Skeletal muscle tissue (tissue), 4 donors: Measurements from ENCODE around the gene P4HA3. TPM values are rescaled to one million over a fixed set of nuclear protein-coding genes. Genes with fewer than 3 reads are reported as not detected.

ENCODE experiments used
- H3K27ac ChIP-seq: one replicate; pipeline ENCODE4 v1.7.0; 2013; ENCODE audit warnings: mild to moderate bottlenecking, low read depth, low read length, inconsistent platforms
- H3K27me3 ChIP-seq, 3 donors: one replicate each; pipeline ENCODE4 v1.7.0; 2013; ENCODE audit warnings: low read length in 3 of 3; ENCODE audit not compliant: control insufficient read depth in 3 of 3, insufficient read depth in 3 of 3
- H3K36me3 ChIP-seq, 3 donors: one replicate each; pipeline ENCODE4 v1.7.0; 2013; ENCODE audit warnings: low read length in 3 of 3; ENCODE audit not compliant: control insufficient read depth in 3 of 3, insufficient read depth in 3 of 3
- H3K4me1 ChIP-seq, 3 donors: one replicate each; pipeline ENCODE4 v1.7.0; 2013; ENCODE audit warnings: low read length in 3 of 3, mild to moderate bottlenecking in 3 of 3; ENCODE audit not compliant: control insufficient read depth in 3 of 3, insufficient read depth in 3 of 3
- H3K4me3 ChIP-seq, 3 donors: one replicate each; pipeline ENCODE4 v1.7.0; 2013; ENCODE audit warnings: low read length in 3 of 3
- H3K9ac ChIP-seq, 3 donors: one replicate each; pipeline ENCODE4 v1.7.0; 2013; ENCODE audit warnings: low read length in 3 of 3, mild to moderate bottlenecking in 3 of 3, moderate library complexity in 2 of 3, low read depth in 1 of 3
- H3K9me3 ChIP-seq, 3 donors: one replicate each; pipeline ENCODE4 v1.7.0; 2013; ENCODE audit warnings: low read length in 3 of 3; ENCODE audit not compliant: control insufficient read depth in 3 of 3
- total RNA-seq: library from RNA; depleted of rRNA; stranded (reverse); fragments of >200 nt; gene quantifications from one replicate; pipeline ENCODE4 v1.2.3, GENCODE V29; 2014
- donor health status: Osteomylitis.

The P4HA3 gene
- total RNA-seq, 1 donor from 2014 or later = 0.52 TPM

DNA sequence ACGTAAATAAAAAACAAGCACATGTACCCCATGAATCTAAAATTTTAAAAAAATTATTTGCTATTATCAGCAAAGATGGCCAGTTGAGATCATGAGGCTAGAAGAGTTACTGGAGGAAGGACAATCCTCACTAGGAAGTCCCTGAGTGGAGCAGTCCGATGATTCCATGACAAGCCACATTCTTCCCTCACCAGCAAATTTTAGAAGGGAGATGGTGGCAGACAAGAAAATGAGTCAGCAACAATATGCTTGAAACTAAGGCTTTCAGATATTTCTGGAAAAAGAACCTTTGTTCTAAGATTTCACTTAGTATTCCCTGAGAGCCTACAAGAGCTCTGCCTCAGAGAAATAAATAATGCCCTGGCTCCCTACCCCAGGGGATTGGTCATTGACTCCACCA lies 34.9 kb downstream of the P4HA3 start:
- H3K27me3 ChIP-seq = no peaks in the 10 kb centered on the region
- no peak overlapping the region for H3K9ac ChIP-seq
- H3K4me1 ChIP-seq = no peaks in the 10 kb centered on the region
- H3K36me3 ChIP-seq = no peaks in the 10 kb centered on the region
- no peak overlapping the region for H3K27ac ChIP-seq
- H3K4me3 ChIP-seq = no peak overlapping the region
- H3K9me3 ChIP-seq = no peaks in the 10 kb centered on the region

DNA sequence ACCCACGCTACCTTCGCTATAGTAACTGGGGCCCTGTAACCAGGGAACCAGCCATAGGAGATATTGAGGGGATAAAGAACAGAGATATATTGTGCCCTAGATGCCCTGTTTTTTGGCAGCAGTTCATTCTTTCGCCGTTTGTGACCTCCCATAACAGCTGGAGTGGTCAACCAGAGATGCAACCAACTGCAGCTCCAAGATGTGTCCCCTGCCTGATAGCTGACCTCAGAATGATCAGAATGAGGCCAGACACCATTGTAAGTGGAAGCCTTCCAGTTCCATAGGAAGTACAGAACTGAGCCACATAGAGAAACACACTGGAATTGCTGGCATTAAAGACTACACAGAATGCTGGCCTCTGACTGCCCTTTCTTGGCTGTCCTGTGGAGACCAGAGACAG lies 39.2 kb downstream of the P4HA3 start:
- Histone ChIP-seq H3K27me3 (no peaks in the 10 kb centered on the region), H3K4me3 (no peak overlapping the region), H3K9ac (no peak overlapping the region), H3K36me3 (no peaks in the 10 kb centered on the region), H3K27ac (no peak overlapping the region), H3K9me3 (no peaks in the 10 kb centered on the region), H3K4me1 (no peaks in the 10 kb centered on the region)

DNA sequence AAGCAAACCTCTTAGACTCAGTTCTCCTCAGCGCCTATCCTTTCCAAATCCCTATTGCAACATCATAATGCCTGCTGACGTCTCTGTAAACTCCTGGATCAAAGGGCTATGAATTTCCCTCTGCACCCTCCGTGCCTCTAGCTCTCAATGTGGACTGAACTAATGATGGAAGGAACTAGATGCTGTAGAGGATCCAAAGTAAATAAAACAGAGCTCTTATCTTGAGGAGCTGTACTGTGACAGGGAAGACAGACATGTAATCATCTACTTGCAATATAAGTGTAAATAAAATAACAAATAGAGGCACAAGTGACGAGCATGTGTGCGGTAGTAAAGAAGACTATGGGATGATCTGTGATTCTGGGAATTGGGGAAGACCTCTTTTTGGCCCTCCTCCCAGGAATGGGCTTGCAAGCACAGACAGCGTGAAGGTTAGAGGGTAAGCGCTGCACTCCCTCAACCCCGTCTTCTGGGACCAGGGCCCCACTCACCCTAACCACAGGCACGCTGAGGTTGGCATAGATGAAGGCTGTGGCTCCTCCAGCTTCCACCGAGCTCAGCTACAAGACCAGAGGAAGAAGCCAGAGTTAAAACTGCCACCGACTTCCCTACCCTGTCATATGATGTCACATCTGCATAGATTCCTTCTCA lies 42.2 kb downstream of the P4HA3 start:
- H3K4me1 ChIP-seq = no peaks in the 10 kb centered on the region
- no peak overlapping the region for H3K9ac ChIP-seq
- H3K27ac ChIP-seq = no peak overlapping the region
- no peak overlapping the region for H3K4me3 ChIP-seq
- H3K9me3 ChIP-seq = no peaks in the 10 kb centered on the region
- no peaks in the 10 kb centered on the region for H3K27me3 ChIP-seq
- no peaks in the 10 kb centered on the region for H3K36me3 ChIP-seq

DNA sequence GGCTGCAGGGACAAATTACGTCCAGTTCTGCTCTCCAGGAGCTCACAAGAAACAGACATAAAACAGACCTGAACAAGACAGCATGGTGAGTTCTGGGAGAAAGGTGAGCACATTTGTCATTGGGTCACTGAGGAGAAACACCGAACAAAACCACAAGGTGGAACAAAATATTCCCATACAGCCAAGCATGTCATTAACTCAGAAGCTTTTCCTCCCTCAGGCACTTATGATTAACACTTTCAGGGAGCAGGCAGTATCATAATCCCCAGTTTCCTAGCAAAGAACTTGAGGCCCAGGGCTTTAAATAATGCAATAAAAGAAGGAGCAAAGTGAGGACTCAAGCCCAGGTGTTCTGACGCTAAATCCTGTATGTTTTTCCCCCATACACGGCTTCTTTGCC lies 43.0 kb downstream of the P4HA3 start:
- Histone ChIP-seq H3K27ac (no peak overlapping the region), H3K4me3 (no peak overlapping the region), H3K27me3 (no peaks in the 10 kb centered on the region), H3K9ac (no peak overlapping the region), H3K4me1 (no peaks in the 10 kb centered on the region), H3K36me3 (no peaks in the 10 kb centered on the region), H3K9me3 (no peaks in the 10 kb centered on the region)

DNA sequence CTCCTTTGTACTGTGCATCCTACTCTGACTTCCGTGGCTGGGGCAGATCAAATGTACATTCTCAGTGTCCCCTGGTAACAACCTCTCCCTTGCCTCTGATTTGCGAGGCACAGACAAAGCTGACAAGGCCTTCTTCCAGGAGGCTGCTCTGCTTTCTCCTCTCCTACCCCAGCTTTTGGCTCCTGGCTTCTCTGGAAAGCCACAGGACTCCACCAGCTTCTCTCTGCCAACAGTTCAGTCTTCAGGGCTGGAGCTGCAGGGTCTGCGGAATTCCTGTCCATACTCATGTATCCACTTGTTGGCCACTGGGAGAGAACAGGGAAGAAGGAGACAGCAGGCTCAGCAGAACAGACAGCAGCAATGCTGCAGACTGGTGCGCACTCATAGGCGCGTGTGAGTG lies 44.4 kb downstream of the P4HA3 start:
- Histone ChIP-seq H3K4me1 (no peaks in the 10 kb centered on the region), H3K27me3 (no peaks in the 10 kb centered on the region), H3K4me3 (no peak overlapping the region), H3K36me3 (no peaks in the 10 kb centered on the region), H3K27ac (no peak overlapping the region), H3K9me3 (no peaks in the 10 kb centered on the region), H3K9ac (no peak overlapping the region)

DNA sequence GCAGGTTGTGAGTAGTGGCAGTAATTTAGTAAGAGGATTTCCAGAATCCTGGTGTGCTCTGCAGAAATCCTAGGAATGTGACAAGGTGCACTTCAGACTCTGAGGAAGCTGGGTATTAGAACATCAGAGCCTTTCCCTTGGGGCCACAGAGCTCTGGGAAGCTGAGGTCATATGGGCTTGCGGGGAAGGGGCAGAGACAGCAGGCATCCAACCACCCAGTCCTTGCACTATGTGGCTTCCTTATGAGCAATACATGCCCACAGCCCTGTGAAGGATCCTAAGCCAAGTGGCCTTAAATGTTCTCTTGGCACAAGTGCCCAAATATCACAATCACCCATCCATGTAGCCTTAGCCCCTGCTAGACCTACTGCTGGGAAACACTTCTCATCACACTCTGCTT lies 46.2 kb downstream of the P4HA3 start:
- Histone ChIP-seq H3K27me3 (no peaks in the 10 kb centered on the region), H3K27ac (no peak overlapping the region), H3K9me3 (no peaks in the 10 kb centered on the region), H3K9ac (no peak overlapping the region), H3K4me3 (no peak overlapping the region), H3K4me1 (no peaks in the 10 kb centered on the region), H3K36me3 (no peaks in the 10 kb centered on the region)

DNA sequence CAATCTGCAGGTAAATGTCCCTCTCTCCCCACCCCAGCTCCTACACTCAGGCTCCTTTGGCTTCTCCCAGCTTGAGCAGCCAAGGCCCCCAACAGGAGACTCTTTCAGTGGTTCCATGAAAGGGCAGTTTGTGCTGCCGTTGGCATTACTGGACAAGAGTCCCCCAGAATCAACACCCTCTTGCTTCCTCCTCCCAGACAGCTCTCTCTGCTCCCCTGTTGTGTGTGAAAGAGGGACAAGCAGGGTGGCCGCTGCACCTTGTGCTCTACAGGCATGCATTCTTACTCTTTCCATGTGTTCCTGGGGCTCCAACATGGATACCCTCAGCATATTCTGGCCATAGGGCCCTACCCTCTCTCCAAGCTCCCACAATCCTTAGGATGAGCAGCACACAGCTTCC lies 48.7 kb downstream of the P4HA3 start:
- Histone ChIP-seq H3K27ac (no peak overlapping the region), H3K27me3 (no peaks in the 10 kb centered on the region), H3K9me3 (no peaks in the 10 kb centered on the region), H3K4me1 (peaks cover 7 to 21% (median 18%) of the 10 kb centered on the region in 3 donors), H3K4me3 (no peak overlapping the region), H3K36me3 (no peaks in the 10 kb centered on the region), H3K9ac (no peak overlapping the region)

DNA sequence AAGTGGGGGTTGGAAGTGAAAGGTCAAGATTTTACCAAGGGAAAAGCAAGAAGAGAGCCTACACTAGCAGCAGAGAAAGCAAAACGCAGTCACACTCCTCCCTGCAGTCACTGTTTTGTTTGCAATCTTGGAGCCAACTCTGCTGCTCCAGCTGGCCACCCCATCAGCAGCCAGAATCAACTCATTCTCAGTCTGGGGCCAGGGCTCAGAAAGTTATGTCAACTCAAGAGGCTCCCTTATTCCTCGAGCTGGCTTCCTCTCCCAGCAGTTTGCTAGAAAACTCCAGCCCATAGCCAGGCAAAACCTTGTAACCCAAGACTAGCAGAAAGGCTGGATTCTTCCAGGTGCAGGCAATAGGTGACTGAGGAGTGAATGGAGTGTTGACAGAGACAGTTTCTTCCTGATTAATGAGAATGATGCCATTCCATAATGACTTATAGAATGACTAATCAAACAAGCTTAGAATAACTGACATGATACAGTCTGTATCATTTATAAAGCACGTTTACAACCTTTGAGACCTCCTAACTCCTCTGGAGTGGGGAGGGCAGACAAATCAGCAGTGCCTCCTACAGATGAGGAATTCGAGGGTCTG lies 53.4 kb downstream of the P4HA3 start:
- Histone ChIP-seq H3K27ac (no peak overlapping the region), H3K36me3 (peaks cover 16 to 24% (median 22%) of the 10 kb centered on the region in 3 donors), H3K9ac (no peak overlapping the region), H3K4me3 (no peak overlapping the region), H3K27me3 (no peaks in the 10 kb centered on the region), H3K4me1 (peaks cover 10 to 27% (median 26%) of the 10 kb centered on the region in 3 donors), H3K9me3 (no peaks in the 10 kb centered on the region)

DNA sequence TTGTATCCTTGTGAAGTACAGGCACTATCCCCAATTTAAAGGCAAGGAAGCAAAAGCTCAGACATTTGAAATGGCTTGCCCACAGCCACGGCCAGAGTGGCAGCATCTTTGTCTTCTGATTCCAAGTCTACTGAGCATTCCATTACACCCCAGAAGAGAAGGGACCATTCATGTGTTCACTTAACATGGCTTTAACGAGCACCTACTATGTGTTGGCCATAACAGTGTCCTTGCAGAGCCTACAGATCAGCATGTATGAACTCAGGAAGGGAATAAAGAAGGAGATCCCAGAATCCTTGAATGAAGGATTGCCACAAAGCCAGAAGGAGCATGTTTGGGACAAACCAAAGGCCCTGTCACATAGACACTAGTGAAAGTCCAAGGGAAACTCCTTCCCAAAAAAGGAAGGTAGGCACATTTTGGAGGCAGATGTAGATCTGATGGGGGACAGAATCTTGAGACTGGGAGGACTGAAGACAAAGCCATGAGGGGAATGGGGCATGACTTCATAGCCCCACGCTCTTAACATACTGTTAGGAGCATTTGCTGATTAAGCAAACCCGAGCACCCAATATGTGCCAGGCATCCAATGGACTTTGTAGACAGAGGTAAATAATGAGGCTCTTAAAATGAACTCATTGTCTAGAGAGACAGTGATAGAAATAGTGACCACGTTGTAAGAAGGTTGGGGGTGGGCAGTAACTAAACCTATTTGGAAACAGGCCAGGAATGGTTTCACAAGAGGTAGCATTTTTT lies 54.9 kb downstream of the P4HA3 start:
- Histone ChIP-seq H3K9ac (no peak overlapping the region), H3K36me3 (peaks cover 24 to 33% (median 31%) of the 10 kb centered on the region in 3 donors), H3K27ac (no peak overlapping the region), H3K4me1 (peaks cover 10 to 27% (median 26%) of the 10 kb centered on the region in 3 donors), H3K27me3 (no peaks in the 10 kb centered on the region), H3K4me3 (no peak overlapping the region), H3K9me3 (no peaks in the 10 kb centered on the region)

DNA sequence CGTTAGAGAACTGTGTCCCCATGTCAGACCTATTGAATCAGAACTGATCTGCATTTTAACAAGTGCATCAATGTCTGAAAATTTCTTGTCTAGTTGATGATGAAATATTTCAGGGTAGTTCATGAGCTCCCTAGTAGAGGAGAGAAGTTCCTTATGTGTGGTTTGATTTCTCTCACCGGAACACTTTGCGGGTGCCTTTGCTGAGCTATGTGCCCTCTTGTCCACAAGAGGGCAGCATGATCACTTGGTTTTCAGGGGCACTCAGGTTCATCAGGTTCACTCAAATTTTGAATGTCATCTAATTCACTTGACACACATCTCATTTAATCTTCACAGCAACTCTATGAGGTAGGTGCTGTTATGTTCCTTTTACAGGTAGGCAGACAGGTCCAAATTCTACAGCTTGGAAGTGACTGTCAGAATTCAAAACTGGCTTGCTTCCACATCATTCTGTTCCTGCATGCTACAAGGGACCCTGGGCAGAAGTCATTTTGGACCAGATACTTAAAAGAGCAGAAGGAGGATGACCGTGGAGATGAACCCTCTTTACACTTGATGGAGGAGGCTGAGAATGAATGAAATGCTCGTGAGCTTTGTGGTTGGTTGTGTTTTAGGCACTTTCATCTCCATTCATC lies 55.6 kb downstream of the P4HA3 start:
- H3K27ac ChIP-seq = no peak overlapping the region
- H3K36me3 ChIP-seq = peaks cover 30 to 40% (median 38%) of the 10 kb centered on the region in 3 donors
- no peak overlapping the region for H3K4me3 ChIP-seq
- H3K27me3 ChIP-seq = no peaks in the 10 kb centered on the region
- no peak overlapping the region for H3K9ac ChIP-seq
- H3K9me3 ChIP-seq = no peaks in the 10 kb centered on the region
- peaks cover 10 to 27% (median 26%) of the 10 kb centered on the region in 3 donors for H3K4me1 ChIP-seq
